GM23248 (cell line): ENCODE results near the gene NECTIN4.

ENCODE experiments used
- EZH2 ChIP-seq: fragments of 200-600 bp; sonication (generic); IDR thresholded peaks from 2 replicates; pipeline ENCODE4 v1.6.1; 2018; ENCODE audit warnings: antibody characterized with exemption, mild to moderate bottlenecking; ENCODE audit not compliant: insufficient read depth, poor library complexity, severe bottlenecking
- EZH2phosphoT487 ChIP-seq: fragments of 200-600 bp; sonication (generic); IDR thresholded peaks from 2 replicates; pipeline ENCODE4 v1.6.1; 2018; ENCODE audit warnings: antibody characterized with exemption, moderate library complexity, mild to moderate bottlenecking, low read depth; ENCODE audit not compliant: insufficient read depth

GRCh38 chr1:161046605-161047228 is 42.6 kb downstream of the NECTIN4 start:
- TF ChIP-seq EZH2phosphoT487 (no peak), EZH2 (no peak)
